HG02884 (cell line): ENCODE results near the gene MAN1C1.

Experiments
- ATAC-seq: cut with Tn5 transposase; IDR thresholded peaks from one replicate; pipeline ENCODE4 v1.9.1; 2021; ENCODE audit warnings: mild to moderate bottlenecking, moderate library complexity; ENCODE audit not compliant: unreplicated experiment

Gene MAN1C1

DNA sequence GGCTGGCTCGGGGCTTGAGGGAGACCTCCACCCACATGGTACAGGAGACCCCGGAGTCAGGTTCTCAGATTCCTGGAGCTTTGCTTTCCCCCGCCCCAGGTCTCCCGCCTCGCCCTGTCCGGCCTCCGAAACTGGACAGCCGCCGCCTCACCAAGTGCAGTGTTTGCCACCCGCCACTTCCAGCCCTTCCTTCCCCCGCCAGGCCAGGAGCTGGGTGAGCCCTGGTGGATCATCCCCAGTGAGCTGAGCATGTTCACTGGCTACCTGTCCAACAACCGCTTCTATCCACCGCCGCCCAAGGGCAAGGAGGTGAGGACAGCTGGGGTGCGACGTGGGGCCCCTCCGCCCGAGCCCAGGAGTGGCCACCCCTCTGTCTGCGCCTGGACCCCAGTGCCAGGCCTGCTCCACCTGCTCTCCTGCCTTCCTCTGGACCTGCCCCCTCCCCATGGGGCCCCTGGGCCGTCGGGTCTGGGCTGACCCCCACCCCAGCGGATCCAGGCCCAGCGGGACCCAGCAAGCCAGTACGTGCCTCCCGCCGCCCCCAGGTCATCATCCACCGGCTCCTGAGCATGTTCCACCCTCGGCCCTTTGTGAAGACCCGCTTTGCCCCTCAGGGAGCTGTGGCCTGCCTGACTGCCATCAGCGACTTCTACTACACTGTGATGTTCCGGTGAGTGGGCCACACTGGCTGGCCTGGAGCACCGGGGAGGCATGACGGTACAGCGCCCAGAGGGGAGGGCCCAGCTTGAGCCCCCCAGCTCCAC, 192.1 kb downstream of the MAN1C1 start:
- no peak for ATAC-seq

GRCh38 chr1:25809283-25809926, 192.8 kb downstream of the MAN1C1 start:
- ATAC-seq = no peak

GRCh38 chr1:25809929-25810328, 193.3 kb downstream of the MAN1C1 start:
- ATAC-seq = no peak

DNA sequence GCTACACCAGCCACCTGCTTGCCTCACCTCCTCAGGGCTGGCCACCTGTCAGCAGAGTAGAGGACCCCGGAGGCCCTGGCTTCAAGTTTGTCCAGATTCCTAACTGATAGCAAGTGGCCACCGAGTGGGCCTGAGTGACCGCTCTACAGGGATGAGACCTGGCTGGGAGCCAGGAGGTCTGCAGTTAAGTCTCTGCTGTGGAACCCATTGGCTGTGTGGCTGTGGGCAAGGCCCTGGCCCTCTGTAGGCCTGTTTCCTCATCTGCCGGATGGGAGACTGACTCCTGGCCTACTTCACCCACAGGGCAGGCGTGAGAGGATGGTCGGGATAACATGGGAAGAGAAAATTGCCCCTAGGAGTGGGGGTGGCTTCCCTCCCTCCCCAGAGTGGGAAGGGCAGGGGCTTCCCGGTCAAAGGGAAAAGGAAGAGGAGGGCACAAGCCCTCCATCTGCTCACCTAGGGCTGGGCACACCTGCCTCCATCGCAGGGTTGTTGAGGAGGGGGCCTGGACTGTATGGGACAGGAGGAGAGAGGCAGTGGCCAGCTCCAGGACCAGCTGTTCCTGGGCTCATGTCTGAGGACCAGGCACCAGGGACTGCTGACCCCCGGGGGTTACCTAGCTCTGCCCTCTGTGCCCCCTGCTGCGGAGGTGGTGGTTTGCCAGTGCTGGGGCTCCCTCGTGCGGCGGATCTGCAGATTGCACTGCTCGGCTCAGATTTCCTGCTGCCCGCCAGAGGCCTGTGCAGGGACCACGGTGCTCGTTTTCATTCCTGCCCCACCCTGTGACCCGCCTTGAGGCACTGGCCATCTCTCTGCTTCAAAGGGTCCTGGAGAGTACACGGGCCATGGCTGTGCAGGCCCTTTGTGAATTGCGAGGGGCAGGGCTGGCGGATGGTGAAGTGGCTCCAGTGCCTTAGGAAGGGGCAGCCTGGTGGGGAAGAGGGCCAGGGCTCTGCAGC, 194.0 kb downstream of the MAN1C1 start:
- no peak for ATAC-seq

GRCh38 chr1:25811384-25812082, 194.9 kb downstream of the MAN1C1 start:
- ATAC-seq = no peak

DNA sequence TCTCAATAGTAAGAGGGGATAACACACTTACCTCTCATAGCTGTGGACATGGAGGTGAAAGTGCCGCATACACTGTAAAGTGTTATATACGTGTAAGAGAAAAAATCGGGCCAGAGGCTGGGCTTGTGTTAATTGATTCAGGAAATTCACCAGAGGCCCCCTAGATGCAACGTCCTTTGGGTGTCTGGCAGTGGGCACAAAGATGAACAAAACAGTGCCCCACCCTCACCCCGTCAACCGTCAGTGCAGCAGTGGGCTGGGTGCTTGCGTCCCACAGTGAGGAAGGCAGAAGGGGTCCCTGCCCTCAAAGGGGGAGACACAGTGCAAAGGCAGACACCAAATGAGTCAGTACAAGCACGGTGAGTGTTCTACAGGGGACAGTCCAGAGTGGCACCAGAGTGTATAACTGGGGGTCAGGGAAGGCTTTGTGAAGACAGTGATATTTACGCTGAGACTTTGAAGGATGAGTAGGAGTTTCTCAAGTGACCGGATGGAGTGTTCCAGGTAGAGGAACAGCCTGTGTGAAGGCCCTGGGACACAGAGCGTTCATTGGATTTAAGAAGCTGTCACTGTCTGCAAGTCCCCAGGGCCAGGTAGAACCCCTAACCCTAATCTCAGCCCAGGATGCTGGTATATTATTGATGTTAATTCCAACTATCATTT, 196.6 kb downstream of the MAN1C1 start:
- ATAC-seq = no peak

DNA sequence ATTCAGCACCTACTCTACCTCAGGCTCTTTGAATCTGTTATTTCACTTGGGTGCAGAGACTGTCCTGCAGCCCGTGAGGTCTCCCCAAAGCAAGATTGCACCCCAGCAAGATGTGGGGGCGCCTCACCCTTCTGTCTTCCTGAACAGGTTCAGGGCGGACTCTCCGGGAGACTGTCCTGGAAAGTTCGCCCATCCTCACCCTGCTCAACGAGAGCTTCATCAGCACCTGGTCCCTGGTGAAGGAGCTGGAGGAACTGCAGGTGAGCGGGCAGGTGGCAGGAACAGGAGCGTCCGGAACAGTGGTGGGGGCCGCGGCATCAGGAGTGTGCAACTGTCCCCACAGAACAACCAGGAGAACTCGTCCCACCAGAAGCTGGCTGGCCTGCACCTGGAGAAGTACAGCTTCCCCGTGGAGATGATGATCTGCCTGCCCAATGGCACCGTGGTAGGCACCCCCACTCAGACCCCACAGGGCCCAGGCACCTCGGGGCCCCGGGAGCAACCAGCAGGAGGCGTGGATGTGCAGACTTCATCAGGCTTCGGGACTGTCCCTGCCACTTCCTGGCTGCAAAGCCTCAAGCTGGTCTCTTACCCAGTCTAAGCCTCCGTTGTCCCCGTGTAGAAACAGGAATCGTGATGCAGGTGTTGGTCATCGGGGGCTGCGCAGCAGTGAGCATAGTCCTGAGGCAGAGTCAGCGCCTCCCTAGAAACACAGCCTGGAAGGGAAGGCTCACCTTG, 197.3 kb downstream of the MAN1C1 start:
- ATAC-seq = no peak

GRCh38 chr1:25814549-25815087, 198.0 kb downstream of the MAN1C1 start:
- no peak for ATAC-seq

DNA sequence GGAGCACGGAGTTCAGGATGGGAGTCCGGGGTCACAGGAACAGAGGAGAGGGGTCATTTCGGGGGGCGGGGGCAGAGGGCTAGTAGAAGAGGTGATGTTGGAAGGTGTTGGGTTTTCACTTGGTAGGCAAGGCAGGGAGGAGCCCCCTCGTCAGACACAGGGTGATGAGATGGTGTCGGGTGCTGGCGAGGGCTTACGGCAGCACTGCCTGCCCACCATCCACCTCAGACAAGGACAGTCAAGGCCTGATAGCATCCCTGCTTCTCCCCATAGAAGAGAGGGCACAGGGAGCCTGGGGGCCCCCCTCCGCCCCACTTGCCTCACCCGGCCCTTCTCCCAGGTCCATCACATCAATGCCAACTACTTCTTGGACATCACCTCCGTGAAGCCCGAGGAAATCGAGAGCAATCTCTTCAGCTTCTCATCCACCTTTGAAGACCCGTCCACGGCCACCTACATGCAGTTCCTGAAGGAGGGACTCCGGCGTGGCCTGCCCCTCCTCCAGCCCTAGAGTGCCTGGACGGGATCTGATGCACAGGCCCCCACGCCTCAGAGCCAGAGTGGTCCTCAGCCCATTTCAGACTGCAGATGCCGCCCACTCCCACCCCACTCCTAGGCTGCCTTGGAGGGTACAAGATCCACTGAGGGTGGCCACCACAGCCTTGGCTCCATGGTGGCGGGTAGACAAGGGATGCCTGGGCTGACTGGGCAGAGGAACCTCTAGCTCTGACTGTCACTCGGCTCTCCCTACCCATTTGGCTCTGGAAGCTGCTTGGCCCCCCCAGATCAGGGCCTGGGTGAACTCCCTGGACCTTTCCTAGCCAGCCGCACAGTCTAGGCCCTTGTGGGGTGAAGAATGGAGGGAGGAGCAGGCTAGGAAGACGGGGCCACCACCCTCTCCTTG, 198.9 kb downstream of the MAN1C1 start:
- no peak for ATAC-seq

DNA sequence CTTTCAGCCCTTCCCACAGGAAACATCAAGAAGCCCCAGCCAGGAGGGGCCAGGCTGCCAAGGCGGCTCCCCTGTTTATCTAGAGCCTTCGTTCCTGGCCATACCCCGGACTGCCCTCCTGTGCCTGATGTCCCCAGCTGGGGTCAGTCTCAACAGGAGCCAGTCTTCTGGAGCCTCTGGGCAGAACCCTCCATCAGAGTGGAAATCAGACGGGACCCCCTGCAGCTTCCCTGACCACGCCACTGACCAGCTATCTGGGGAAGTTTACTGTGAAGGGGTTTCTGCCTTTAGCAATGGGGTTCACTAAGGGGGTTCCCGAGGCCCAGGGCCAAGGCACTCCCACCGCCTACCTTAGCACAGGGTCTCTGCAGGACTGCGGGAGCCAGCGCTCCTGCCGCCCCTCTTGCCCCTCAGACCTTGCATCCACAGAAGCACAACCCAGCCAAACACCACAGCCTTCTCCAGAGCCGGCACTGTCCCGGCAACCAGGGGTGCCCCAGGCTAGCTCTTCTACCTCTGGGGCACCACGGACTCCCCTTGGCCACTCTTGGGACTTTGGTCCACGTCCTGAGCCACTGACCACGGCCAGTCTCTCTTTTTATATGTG, 199.6 kb downstream of the MAN1C1 start:
- no peak for ATAC-seq

DNA sequence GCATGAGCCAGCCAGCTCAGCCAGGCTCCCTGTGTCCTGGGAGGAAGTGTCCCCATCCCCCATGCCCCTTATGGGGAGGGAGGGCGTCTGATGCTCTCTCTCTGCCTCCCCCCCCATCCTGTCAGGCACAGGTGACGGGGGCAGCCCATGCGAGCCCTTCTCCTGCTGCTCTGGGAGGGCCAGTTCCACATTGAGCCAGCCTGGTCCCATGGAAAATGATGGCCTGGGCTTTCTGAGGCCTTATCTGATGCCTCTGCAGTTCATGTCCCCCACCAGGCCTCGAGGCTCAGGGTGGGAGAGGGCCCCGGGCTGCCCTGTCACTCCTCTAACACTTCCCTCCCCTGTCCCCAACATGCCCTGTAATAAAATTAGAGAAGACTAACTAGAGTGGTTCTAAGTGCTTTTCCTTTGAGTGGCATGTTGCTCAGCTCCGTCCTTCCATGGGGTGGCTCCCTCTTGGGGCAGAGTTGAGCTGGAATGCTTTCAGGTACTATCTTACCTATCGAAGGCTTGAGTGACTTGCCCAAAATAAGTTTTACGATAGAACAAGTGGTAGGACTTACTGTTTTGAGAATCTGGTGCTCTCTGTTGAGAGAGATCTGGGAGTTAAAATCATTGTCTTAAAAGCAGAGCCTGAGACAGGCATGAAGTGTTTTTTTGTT, 201.4 kb downstream of the MAN1C1 start:
- ATAC-seq = no peak

- ATAC-seq = no peak
These were observed 202.0 kb downstream of the MAN1C1 start for GRCh38 chr1:25818569-25818968.

- ATAC-seq = peak; percentile 75
These were observed 203.1 kb downstream of the MAN1C1 start, which contains the start of gene MTFR1L for GRCh38 chr1:25819491-25820246. Gene MTFR1L (plus strand): TSS chr1:25819954. CDS start chr1:25823105, 3,151 bp downstream.

- ATAC-seq = peak; percentile 39
These were observed 203.9 kb downstream of the MAN1C1 start for GRCh38 chr1:25820247-25821111.

GRCh38 chr1:25821112-25821476, 204.5 kb downstream of the MAN1C1 start:
- ATAC-seq = no peak
